GM19043 (cell line): Measurements from ENCODE around the gene DYSF.

Source experiments
- ATAC-seq: cut with Tn5 transposase; IDR thresholded peaks from one replicate; pipeline ENCODE4 v1.9.1; 2021; ENCODE audit warnings: low read depth; ENCODE audit not compliant: unreplicated experiment

Gene DYSF

GRCh38 chr2:71547616-71548285 lies 94.4 kb downstream of the DYSF start:
- no peak for ATAC-seq

DNA sequence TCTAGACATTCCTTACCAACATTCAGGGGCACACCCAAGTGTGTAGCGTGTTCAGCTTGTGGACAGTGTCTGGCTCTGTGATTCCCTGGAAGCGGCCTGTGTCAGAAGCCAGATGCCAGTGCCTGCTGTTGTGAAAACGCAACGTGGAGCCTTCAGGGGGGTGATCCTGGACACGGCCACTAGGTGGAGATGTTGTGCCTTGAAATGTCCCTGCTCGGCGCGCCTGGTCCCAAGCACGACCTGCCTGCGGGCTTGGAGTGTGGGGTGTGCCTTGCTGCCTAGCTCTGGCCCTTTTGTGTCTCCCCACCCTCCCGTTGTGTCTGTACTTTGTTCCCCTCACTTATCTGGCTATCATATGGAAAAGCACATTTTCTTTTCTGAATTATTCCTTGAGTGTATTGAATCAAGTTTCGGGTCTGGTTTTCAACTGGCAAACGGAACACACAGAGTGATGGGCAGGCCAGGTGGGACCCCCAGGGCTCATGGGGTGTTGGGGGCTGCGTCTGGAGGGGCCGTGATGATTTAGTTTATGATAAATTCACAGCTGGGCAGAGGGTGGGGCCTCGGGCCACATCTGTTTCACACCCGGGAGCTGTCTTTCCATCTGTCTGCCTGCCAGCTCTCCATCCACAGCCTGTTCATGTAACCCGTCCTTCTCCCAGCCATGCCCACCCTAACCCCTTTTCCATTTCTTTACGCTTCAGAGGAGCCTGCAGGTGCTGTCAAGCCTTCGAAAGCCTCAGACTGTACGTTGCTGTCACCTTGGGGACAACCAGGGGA lies 95.5 kb downstream of the DYSF start:
- no peak for ATAC-seq

GRCh38 chr2:71550801-71551630 lies 97.7 kb downstream of the DYSF start:
- ATAC-seq = no peak

GRCh38 chr2:71551631-71551915 lies 98.2 kb downstream of the DYSF start:
- no peak for ATAC-seq

- no peak for ATAC-seq
These were observed 99.0 kb downstream of the DYSF start for GRCh38 chr2:71552356-71552755.

DNA sequence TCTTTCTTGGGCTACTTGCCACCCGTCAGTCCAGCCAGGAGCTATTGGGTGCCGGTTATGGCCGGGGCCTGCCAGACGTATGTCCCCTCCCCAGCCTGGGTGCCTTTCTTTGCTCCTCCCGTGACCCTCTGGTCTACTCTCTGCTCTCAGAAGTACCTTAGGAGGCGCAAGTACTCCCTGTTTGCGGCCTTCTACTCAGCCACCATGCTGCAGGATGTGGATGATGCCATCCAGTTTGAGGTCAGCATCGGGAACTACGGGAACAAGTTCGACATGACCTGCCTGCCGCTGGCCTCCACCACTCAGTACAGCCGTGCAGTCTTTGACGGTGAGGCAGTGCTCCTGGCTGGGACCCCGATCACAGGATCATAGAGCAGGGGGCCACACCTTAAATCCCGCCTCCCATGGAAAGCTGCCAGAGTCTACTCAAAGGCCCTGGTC lies 99.5 kb downstream of the DYSF start:
- ATAC-seq = no peak

DNA sequence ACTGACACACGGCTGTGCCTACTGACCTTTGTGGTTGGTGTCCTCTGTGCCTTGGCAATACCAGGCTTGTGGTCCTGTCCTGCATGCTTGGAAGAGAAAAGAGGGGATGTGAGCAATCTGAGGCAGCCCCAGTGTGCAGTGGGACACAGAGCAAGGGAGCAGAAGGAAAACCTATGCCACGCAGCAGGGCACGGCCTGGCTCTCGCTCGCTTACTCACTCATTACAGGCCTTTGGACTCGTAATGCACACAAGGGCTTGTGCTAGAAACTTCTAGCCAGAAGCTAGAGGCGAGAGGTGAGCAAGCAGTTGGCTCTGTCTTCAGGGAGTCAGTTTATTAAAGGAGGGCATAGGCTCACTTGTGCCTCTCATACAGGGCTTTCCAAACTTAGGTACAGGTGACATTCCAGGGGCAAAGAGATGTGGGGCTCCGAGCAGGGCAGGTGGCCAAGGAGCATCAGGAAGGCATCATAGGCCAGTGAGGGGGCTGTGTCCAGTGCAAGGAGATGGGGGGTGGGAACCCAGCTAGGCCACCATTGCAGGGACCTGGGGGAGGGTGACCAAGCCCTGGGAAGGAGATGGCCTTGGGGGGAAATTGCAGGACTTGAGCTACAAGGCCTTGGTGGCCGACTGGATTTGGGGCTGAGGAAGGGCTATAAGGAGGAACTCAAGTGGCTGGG lies 100.8 kb downstream of the DYSF start:
- no peak for ATAC-seq

- no peak for ATAC-seq
These were observed 101.3 kb downstream of the DYSF start for GRCh38 chr2:71554706-71555056.

DNA sequence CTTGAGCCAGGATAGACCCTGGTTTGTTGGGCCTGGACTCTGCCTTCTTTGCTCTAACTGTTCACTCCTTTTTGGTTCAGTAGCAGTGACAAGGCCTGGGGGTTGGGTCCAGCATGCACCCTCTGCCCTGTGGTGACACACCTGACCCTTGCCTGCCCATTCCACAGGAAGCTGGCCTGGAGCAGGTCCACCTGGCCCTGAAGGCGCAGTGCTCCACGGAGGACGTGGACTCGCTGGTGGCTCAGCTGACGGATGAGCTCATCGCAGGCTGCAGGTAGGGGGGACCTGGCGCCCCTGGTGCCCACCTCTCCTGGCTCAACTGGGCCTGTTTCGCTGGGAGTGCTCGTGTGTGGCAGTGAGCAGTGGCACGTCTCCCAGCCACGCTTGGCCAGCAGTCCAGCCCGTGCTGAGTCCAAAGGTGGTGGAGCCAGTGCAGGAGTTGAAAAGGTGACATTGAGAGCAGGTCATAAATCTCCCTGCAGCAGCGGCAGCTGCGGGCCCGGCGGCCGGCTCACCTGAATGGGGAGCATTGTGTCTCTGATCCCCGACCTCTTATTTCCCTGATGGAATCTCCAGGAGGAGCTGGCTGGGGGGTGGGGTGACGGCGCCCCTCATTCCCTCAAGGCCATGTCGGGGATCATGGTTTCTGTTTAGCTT lies 102.6 kb downstream of the DYSF start:
- ATAC-seq = no peak

- ATAC-seq = no peak
These were observed 103.4 kb downstream of the DYSF start for GRCh38 chr2:71556692-71557250.

DNA sequence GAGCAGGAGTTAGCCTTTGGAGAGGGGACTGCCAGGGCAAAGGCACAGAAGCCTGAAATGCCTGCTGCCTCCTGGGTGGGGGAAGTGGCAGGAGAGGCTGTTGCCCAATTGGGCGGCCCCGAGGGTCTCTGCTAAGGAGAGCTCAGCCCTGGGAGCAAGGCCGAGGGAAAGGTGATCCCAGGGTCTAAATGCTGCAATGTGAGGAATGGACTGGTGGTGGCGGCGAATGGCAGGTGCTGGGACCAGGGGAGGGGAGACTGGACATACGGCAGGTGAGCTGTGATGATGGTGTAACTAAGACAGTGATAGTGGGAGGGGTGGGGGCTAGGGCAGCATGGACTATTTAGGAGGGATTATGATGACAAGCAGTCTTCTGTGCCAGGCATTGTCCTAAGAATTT lies 104.0 kb downstream of the DYSF start:
- no peak for ATAC-seq

GRCh38 chr2:71558300-71559051 lies 105.1 kb downstream of the DYSF start:
- no peak for ATAC-seq

DNA sequence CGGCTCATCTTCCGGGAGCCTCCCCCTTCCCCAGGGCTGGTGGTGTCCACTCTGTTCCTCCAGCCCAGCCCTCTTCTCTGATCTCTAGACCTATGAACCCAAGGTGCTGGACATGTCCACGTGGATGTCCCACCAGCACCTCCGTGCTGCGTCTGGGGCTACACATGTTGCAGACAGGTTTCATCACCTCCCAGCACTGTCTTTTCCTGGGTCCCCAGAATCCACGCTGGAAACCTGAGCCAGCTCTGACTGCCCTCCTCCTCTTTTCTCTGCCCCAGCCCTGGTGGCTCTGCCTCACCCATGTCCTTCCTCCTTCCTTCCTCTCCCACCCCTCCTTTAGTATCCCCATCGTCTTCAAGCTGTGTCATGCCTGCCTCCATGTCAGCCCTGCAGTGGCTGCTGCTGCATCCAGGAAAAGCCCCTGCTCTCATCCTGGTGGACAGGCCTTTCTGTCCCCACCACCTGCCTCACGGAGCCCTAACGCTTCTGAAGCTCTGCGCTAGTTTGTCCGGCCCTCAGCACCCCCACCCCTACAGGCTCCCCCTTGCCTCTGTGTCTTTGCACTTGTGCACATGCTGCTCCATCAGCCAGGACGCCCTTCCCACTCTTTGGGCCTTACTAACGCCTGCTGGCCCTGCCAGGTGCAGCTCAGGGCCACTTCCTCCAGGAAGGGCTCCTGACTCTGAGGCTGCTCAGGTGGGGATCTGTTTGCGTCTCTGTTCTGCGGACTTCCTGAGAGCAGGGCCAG lies 105.9 kb downstream of the DYSF start:
- no peak for ATAC-seq

- no peak for ATAC-seq
These were observed 106.7 kb downstream of the DYSF start for GRCh38 chr2:71559828-71560637.

DNA sequence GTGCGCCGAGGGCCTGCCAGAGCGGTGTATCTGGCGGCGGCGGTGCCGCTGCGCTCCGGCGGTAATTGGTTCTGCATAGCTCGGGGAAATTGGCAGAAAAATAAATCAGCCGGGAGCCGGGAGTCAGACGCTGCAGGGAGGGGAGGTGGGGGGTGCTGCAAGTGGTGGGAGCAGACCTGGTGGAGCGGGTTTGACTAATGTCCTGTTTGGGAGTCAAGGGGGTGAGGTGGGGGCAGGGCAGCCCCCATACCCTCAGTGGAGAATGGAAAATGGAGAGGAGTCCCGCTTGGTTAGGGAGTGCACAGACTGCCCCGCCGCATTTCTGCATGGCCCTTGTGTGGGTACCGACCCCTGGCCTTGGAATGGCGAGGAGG lies 107.3 kb downstream of the DYSF start:
- no peak for ATAC-seq

- no peak for ATAC-seq
These were observed 108.3 kb downstream of the DYSF start for GRCh38 chr2:71561441-71562267.

GRCh38 chr2:71562518-71562917 lies 109.2 kb downstream of the DYSF start:
- no peak for ATAC-seq
